Measurements from ENCODE around the gene ITPR3.

The ITPR3 gene

DNA sequence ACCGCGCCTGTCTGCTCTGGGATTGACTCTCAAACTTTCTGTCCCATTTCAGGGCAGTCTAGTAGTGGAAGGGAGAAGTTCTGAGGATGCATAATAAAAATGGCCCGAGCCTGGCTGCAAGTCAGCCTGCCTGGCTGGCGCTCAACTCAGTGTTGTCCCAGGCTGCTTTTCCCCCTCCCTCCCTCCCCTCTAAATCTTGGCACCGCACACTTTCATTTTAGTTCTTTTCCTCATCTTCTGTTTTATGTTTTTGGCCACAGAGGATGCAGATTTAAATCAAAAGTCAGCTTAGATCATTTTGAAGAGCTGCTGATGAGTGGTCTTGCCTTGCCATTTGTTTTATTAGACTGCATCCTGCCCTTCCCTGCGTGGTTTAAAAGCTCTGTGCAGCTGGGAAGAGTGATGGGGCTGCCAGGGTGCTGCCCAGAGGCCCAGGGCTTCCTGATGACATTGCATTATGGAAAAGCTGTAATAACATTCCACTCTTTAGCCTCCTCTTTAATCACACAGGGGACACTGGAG, 96.9 kb downstream of the ITPR3 start:
- Mint-ChIP-seq H3K9me3 (no peaks in the 10 kb centered on the region), H3K36me3 (ENCODE audit: low read depth) (no peaks in the 10 kb centered on the region), H3K4me1 (ENCODE audit: low read depth) (no peaks in the 10 kb centered on the region), H3K27ac (no peak overlapping the region), H3K4me3 (no peak overlapping the region), H3K27me3 (ENCODE audit: low read depth) (peaks cover 19% of the 10 kb centered on the region)

GRCh38 chr6:33718713-33719112, 97.6 kb downstream of the ITPR3 start:
- peaks cover 25% of the 10 kb centered on the region for H3K27me3 Mint-ChIP-seq (ENCODE audit: low read depth)
- peaks cover 2% of the 10 kb centered on the region for H3K4me1 Mint-ChIP-seq (ENCODE audit: low read depth)
- H3K36me3 Mint-ChIP-seq (ENCODE audit: low read depth): no peaks in the 10 kb centered on the region
- H3K9me3 Mint-ChIP-seq: no peaks in the 10 kb centered on the region
- no peak overlapping the region for H3K4me3 Mint-ChIP-seq
- no peak overlapping the region for H3K27ac Mint-ChIP-seq

DNA sequence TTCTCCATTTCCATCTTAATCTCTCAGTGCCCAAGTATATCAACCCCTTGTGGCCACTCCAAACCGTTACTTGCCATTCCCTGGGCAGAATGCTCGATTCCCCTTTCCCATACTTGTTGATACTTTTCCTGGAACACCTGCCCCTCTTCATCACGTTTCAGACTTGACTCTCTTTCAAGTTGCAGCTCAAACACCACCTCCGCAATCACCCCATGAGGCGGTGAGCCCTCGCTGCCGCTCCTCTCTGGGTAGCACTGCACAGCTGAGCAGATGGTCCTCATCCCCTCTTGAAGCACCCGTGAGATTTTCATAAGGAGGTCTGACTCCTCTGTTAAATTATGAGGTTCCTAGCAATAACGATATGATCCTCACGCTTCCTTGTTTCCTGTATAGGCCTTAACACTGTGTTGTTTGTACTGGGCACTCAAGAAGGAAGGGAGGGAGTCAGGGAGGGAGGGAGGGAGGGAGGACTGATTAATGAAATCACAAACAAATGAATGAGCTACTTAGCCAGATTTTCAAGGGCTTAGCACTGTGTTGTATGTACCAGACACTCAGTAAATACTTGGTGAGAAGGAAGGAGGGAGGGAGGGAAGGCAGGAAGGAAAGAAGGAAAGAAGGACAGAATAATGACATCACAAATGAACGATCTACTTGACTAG, 98.3 kb downstream of the ITPR3 start:
- Mint-ChIP-seq H3K27ac (no peak overlapping the region), H3K36me3 (ENCODE audit: low read depth) (no peaks in the 10 kb centered on the region), H3K4me1 (ENCODE audit: low read depth) (peaks cover 6% of the 10 kb centered on the region), H3K4me3 (no peak overlapping the region), H3K9me3 (no peaks in the 10 kb centered on the region), H3K27me3 (ENCODE audit: low read depth) (peaks cover 30% of the 10 kb centered on the region)

GRCh38 chr6:33720998-33721397, 99.9 kb downstream of the ITPR3 start:
- H3K4me1 Mint-ChIP-seq (ENCODE audit: low read depth): peaks cover 9% of the 10 kb centered on the region
- no peak overlapping the region for H3K4me3 Mint-ChIP-seq
- H3K27ac Mint-ChIP-seq: no peak overlapping the region
- no peaks in the 10 kb centered on the region for H3K36me3 Mint-ChIP-seq (ENCODE audit: low read depth)
- H3K9me3 Mint-ChIP-seq: no peaks in the 10 kb centered on the region
- H3K27me3 Mint-ChIP-seq (ENCODE audit: low read depth): peaks cover 34% of the 10 kb centered on the region

GRCh38 chr6:33721508-33721907, 100.4 kb downstream of the ITPR3 start:
- no peak overlapping the region for H3K27ac Mint-ChIP-seq
- H3K9me3 Mint-ChIP-seq: no peaks in the 10 kb centered on the region
- peaks cover 34% of the 10 kb centered on the region for H3K27me3 Mint-ChIP-seq (ENCODE audit: low read depth)

DNA sequence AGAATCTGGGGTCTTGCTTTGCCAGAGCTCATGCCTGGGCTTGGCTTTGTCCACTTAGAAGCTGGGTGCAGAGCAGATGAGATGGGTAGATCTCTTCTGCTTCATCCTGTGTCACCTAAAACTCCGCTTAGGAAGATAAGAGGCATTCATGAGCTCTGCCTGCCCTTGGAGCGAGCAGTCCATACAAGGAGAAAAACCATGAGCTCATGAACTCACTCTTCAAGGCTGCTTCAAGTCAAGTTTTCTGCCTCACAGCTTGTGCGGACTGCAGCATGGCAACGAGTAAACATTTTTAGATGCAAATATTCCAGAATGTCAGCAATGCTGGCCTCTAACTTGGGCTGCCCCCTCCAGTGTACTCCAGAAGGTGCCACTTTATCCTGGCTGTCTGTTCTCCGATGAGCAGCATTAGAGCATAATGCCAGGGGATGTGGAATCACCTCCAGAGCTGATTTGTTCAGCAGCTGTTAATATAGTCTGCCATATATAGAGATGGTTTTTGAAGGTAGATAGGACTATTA, 101.0 kb downstream of the ITPR3 start:
- Mint-ChIP-seq H3K27me3 (ENCODE audit: low read depth) (peaks cover 34% of the 10 kb centered on the region), H3K9me3 (no peaks in the 10 kb centered on the region), H3K36me3 (ENCODE audit: low read depth) (no peaks in the 10 kb centered on the region), H3K27ac (no peak overlapping the region), H3K4me1 (ENCODE audit: low read depth) (peaks cover 9% of the 10 kb centered on the region), H3K4me3 (no peak overlapping the region)

More at GRCh38 chr6:33721508-33721907, 100.4 kb downstream of the ITPR3 start:
- peaks cover 9% of the 10 kb centered on the region for H3K4me1 Mint-ChIP-seq (ENCODE audit: low read depth)
- H3K36me3 Mint-ChIP-seq (ENCODE audit: low read depth): no peaks in the 10 kb centered on the region
- no peak overlapping the region for H3K4me3 Mint-ChIP-seq

GRCh38 chr6:33723371-33724085, 102.4 kb downstream of the ITPR3 start:
- no peaks in the 10 kb centered on the region for H3K36me3 Mint-ChIP-seq (ENCODE audit: low read depth)
- no peak overlapping the region for H3K4me3 Mint-ChIP-seq
- no peak overlapping the region for H3K27ac Mint-ChIP-seq
- peaks cover 9% of the 10 kb centered on the region for H3K4me1 Mint-ChIP-seq (ENCODE audit: low read depth)
- peaks cover 34% of the 10 kb centered on the region for H3K27me3 Mint-ChIP-seq (ENCODE audit: low read depth)
- no peaks in the 10 kb centered on the region for H3K9me3 Mint-ChIP-seq

DNA sequence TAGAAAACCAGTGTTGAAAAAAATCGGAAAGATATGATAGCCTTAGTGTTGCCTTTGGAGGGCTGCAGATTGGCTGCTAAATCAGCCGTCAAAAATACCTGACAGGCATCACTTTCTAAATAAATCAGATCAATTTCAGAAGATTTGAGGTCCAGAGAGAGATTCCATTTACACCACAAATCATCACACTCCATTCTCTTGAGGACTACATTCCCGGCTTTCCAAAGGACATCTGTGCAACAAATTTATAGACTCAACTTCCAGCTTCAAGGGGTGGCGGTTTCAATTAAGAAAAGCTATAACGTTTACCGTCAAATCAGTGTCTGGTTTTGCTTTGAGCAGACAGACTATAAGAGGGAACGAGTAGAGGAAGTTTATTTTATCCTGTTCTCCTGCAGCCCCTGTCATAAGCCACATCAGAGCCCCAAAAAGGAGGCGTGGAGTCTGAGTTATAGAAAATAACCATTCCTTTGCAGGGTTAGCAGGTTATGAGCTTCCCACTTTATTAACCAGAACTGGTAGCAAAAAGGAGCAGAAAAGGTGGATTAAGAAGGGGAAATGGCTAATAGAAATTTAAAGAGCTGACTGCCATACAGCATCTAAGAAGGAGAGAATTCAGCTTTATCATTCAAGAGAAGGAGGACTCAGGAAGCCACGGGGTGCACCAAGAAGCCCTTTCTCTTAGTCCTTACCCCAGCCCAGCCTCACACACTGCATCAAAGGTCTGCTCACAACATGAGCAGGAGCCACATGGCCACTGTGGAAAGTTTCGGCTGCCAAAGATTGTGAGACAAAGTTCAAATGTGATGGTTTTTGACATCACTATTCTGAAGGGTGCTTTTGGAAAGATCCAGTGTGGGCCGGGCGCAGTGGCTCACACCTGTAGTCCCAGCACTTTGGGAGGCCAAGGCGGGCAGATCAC, 103.2 kb downstream of the ITPR3 start:
- Mint-ChIP-seq H3K36me3 (ENCODE audit: low read depth) (no peaks in the 10 kb centered on the region), H3K4me1 (ENCODE audit: low read depth) (peaks cover 9% of the 10 kb centered on the region), H3K27me3 (ENCODE audit: low read depth) (peaks cover 34% of the 10 kb centered on the region), H3K4me3 (no peak overlapping the region), H3K9me3 (no peaks in the 10 kb centered on the region), H3K27ac (no peak overlapping the region)

- no peaks in the 10 kb centered on the region for H3K9me3 Mint-ChIP-seq
- peaks cover 9% of the 10 kb centered on the region for H3K4me1 Mint-ChIP-seq (ENCODE audit: low read depth)
- H3K27me3 Mint-ChIP-seq (ENCODE audit: low read depth): peaks cover 34% of the 10 kb centered on the region
- H3K27ac Mint-ChIP-seq: no peak overlapping the region
- no peak overlapping the region for H3K4me3 Mint-ChIP-seq
- no peaks in the 10 kb centered on the region for H3K36me3 Mint-ChIP-seq (ENCODE audit: low read depth)
These were observed 104.1 kb downstream of the ITPR3 start for GRCh38 chr6:33725222-33725621.

DNA sequence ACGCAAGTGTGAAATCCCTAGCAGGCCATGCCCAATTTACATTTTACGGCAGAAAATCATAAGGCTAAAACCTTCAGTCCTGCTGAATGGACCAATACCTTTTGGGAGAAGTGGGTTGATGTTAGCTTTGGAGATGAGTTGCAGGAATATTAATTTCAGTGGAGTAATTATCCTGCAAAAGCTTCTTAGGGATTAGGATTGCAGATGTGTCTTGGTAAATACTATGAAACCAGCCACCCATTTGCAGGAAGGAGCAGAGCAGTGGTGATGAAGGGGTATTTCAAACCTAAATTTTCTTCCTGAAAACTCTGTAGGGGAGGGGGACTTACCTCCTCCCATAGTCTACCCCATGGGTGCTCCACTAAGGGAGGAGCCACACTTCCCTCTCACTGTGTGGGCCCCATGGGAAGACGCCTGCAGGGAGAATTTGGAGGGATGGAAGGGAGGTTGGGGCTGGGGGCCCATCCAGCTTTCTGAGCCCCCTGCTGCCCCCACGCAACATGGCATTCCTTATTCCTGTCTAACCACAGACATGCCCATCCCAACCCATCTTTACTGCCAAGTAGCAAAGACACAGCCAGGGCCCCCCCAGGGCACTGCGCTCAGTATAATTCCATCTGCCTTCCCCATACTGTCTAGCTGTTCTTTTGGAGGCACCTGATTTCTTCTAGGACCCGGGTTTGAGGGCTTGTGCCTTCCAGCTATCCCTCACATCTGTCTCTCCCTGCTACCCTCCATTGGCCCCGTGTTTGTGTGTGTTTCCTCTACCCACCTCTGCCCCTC, 105.0 kb downstream of the ITPR3 start:
- Mint-ChIP-seq H3K4me3 (no peak overlapping the region), H3K4me1 (ENCODE audit: low read depth) (peaks cover 9% of the 10 kb centered on the region), H3K36me3 (ENCODE audit: low read depth) (no peaks in the 10 kb centered on the region), H3K9me3 (no peaks in the 10 kb centered on the region), H3K27ac (no peak overlapping the region), H3K27me3 (ENCODE audit: low read depth) (peaks cover 34% of the 10 kb centered on the region)

GRCh38 chr6:33726696-33727095, 105.6 kb downstream of the ITPR3 start:
- Mint-ChIP-seq H3K27me3 (ENCODE audit: low read depth) (peaks cover 32% of the 10 kb centered on the region), H3K27ac (no peak overlapping the region)

GRCh38 chr6:33727126-33727525, 106.0 kb downstream of the ITPR3 start:
- no peaks in the 10 kb centered on the region for H3K9me3 Mint-ChIP-seq

More at GRCh38 chr6:33726696-33727095, 105.6 kb downstream of the ITPR3 start:
- no peaks in the 10 kb centered on the region for H3K9me3 Mint-ChIP-seq
- H3K4me3 Mint-ChIP-seq: no peak overlapping the region
- H3K36me3 Mint-ChIP-seq (ENCODE audit: low read depth): no peaks in the 10 kb centered on the region
- peaks cover 9% of the 10 kb centered on the region for H3K4me1 Mint-ChIP-seq (ENCODE audit: low read depth)

DNA sequence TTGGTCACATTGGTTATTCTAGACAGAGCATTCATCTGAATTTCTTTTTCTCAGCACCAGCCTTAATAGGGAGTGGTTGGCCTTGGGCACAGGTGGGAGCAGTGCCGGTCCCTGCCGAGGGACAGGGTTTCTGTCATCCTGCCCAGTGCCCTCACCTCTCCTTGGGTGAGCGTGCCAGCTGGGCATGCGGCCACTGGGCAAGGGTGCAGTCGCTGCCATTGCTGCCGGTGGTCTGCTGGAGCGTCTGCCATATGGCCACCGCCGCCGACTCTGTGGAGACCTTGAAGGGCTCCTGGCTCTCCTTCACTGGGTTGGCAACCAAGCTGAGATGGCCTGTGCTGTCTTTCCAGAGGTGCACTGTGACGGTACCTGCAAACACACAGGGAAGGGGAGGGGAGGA, 106.8 kb downstream of the ITPR3 start:
- Mint-ChIP-seq H3K9me3 (no peaks in the 10 kb centered on the region), H3K4me3 (no peak overlapping the region), H3K4me1 (ENCODE audit: low read depth) (peaks cover 9% of the 10 kb centered on the region), H3K27ac (no peak overlapping the region), H3K36me3 (ENCODE audit: low read depth) (no peaks in the 10 kb centered on the region), H3K27me3 (ENCODE audit: low read depth) (peaks cover 20% of the 10 kb centered on the region)

More at GRCh38 chr6:33727126-33727525, 106.0 kb downstream of the ITPR3 start:
- Mint-ChIP-seq H3K27me3 (ENCODE audit: low read depth) (peaks cover 28% of the 10 kb centered on the region), H3K27ac (no peak overlapping the region), H3K36me3 (ENCODE audit: low read depth) (no peaks in the 10 kb centered on the region), H3K4me1 (ENCODE audit: low read depth) (peaks cover 9% of the 10 kb centered on the region), H3K4me3 (no peak overlapping the region)
